PFSK-1 (cell line): ENCODE results near the gene BABAM2.

ENCODE experiments used
- FOXP2 ChIP-seq: optimal IDR thresholded peaks from 2 replicates; pipeline ENCODE3; 2011; ENCODE audit warnings: borderline replicate concordance, control low read depth, inconsistent platforms; ENCODE audit not compliant: insufficient read depth; ENCODE audit errors: extremely low read length, extremely low read depth
- POLR2AphosphoS5 ChIP-seq: IDR thresholded peaks from 2 replicates; pipeline ENCODE4 v1.6.1; 2012; ENCODE audit warnings: low read depth, mild to moderate bottlenecking, control low read depth, low read length, moderate library complexity
- SIN3A ChIP-seq: IDR thresholded peaks from 2 replicates; pipeline ENCODE4 v1.6.1; 2012; ENCODE audit warnings: mild to moderate bottlenecking, low read length, moderate library complexity, borderline replicate concordance; ENCODE audit not compliant: insufficient read depth
- TAF1 ChIP-seq: IDR thresholded peaks from 2 replicates; pipeline ENCODE4 v1.6.1; 2012; ENCODE audit warnings: low read length, control low read depth, borderline replicate concordance; ENCODE audit not compliant: insufficient read depth
- TF ChIP-seq, protein P1 (sequence below), 2 experiments: IDR thresholded peaks; 2 replicates each; pipeline versions ENCODE4 v1.6.1 to v1.8.0; 2011 to 2012; ENCODE audit warnings: low read depth in 2 of 2, low read length in 2 of 2, control low read depth in 1 of 2, inconsistent platforms in 1 of 2, mild to moderate bottlenecking in 1 of 2, moderate library complexity in 1 of 2; ENCODE audit not compliant: insufficient read depth in 1 of 2

The BABAM2 gene

GRCh38 chr2:28163627-28164279 lies 273.2 kb downstream of the BABAM2 start:
- TF ChIP-seq, protein P1, sequence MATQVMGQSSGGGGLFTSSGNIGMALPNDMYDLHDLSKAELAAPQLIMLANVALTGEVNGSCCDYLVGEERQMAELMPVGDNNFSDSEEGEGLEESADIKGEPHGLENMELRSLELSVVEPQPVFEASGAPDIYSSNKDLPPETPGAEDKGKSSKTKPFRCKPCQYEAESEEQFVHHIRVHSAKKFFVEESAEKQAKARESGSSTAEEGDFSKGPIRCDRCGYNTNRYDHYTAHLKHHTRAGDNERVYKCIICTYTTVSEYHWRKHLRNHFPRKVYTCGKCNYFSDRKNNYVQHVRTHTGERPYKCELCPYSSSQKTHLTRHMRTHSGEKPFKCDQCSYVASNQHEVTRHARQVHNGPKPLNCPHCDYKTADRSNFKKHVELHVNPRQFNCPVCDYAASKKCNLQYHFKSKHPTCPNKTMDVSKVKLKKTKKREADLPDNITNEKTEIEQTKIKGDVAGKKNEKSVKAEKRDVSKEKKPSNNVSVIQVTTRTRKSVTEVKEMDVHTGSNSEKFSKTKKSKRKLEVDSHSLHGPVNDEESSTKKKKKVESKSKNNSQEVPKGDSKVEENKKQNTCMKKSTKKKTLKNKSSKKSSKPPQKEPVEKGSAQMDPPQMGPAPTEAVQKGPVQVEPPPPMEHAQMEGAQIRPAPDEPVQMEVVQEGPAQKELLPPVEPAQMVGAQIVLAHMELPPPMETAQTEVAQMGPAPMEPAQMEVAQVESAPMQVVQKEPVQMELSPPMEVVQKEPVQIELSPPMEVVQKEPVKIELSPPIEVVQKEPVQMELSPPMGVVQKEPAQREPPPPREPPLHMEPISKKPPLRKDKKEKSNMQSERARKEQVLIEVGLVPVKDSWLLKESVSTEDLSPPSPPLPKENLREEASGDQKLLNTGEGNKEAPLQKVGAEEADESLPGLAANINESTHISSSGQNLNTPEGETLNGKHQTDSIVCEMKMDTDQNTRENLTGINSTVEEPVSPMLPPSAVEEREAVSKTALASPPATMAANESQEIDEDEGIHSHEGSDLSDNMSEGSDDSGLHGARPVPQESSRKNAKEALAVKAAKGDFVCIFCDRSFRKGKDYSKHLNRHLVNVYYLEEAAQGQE (IDR thresholded peaks at IDR 0.05; ENCODE audit: insufficient read depth in 1 of 2, low read depth in 2 of 2, low read length in 2 of 2), result no peak
- no peak for TF ChIP-seq POLR2AphosphoS5
- no peak for TF ChIP-seq SIN3A
- TF ChIP-seq TAF1, result no peak
- no peak for TF ChIP-seq FOXP2

GRCh38 chr2:28164280-28164801 lies 273.8 kb downstream of the BABAM2 start:
- TF ChIP-seq TAF1, result no peak
- TF ChIP-seq FOXP2, result no peak
- no peak for TF ChIP-seq POLR2AphosphoS5
- TF ChIP-seq SIN3A, result no peak
- TF ChIP-seq, protein P1 (IDR thresholded peaks at IDR 0.05; ENCODE audit: insufficient read depth in 1 of 2, low read depth in 2 of 2, low read length in 2 of 2), result no peak

DNA sequence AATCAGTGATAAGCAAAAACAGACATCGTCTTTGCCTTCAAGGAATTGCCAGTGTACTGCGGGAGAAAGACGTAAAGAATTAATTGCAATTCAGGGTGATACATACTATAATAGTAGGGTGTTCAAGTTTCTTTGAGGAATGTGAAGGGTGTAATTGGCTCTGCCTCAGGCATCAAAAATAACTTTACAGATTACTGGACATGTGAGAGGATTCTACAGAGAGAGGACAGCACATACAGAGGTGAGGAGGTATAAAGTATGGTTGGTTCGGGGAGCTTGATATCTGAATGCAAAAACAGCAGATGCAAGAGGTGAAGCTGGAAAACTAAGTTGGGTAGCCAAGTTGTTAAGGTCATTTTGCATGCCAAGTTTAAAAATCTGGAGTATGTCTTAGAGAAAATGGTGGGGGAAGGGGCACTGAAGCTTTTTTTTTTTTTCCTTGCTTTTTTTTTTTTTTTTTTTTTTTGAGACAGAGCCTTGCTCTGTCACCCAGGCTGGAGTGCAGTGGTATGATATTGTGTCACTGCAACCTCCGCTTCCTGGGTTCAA lies 274.6 kb downstream of the BABAM2 start:
- TF ChIP-seq, protein P1 (IDR thresholded peaks at IDR 0.05; ENCODE audit: insufficient read depth in 1 of 2, low read depth in 2 of 2, low read length in 2 of 2), result no peak
- TF ChIP-seq FOXP2 (no peak), TAF1 (no peak), SIN3A (no peak), POLR2AphosphoS5 (no peak)

GRCh38 chr2:28166956-28167355 lies 276.4 kb downstream of the BABAM2 start:
- no peak for TF ChIP-seq POLR2AphosphoS5
- TF ChIP-seq SIN3A, result no peak
- no peak for TF ChIP-seq FOXP2
- TF ChIP-seq, protein P1 (IDR thresholded peaks at IDR 0.05; ENCODE audit: insufficient read depth in 1 of 2, low read depth in 2 of 2, low read length in 2 of 2), result no peak
- no peak for TF ChIP-seq TAF1
